K562 (cell line): ENCODE results near the gene SYNGR3. TPM values are rescaled to one million over a fixed set of nuclear protein-coding genes. Genes with fewer than 3 reads are reported as not detected.

ENCODE experiments used
- ADNP ChIP-seq: fragments of 200-800 bp; sonication (Bioruptor generic); IDR thresholded peaks from 2 replicates; pipeline ENCODE4 v1.6.1; 2016; ENCODE audit warnings: missing genetic modification characterization, missing compliant biosample characterization
- CBFA2T2 ChIP-seq: fragments of 450-650 bp; conservative IDR thresholded peaks from 2 replicates; pipeline ENCODE4 v1.6.1; 2017; ENCODE audit warnings: mild to moderate bottlenecking
- CREBBP ChIP-seq: IDR thresholded peaks from one replicate; pipeline ENCODE4 v1.6.1; 2012; ENCODE audit warnings: low read depth, mild to moderate bottlenecking, control low read depth, inconsistent platforms, low read length
- EP400 ChIP-seq: fragments of 450-650 bp; IDR thresholded peaks from 2 replicates; pipeline ENCODE4 v1.6.1; 2017; ENCODE audit warnings: antibody characterized with exemption, mild to moderate bottlenecking, moderate library complexity
- FOXA1 ChIP-seq: fragments of 450-650 bp; IDR thresholded peaks from 2 replicates; pipeline ENCODE4 v1.6.1; 2016; ENCODE audit warnings: mild to moderate bottlenecking, borderline replicate concordance
- HNRNPH1 ChIP-seq: fragments of 200-400 bp; formaldehyde crosslinking; optimal IDR thresholded peaks from 2 replicates; pipeline ENCODE3; 2017; ENCODE audit warnings: low read depth, mild to moderate bottlenecking, low read length, moderate library complexity
- MEF2A ChIP-seq: IDR thresholded peaks from 2 replicates; pipeline ENCODE4 v1.6.1; 2011; ENCODE audit warnings: low read depth, mild to moderate bottlenecking, low read length, moderate library complexity; ENCODE audit not compliant: control insufficient read depth
- PHF20 ChIP-seq: fragments of 450-650 bp; IDR thresholded peaks from 2 replicates; pipeline ENCODE4 v1.6.1; 2018; ENCODE audit not compliant: partially characterized antibody
- PHF21A ChIP-seq: fragments of 450-650 bp; IDR thresholded peaks from 2 replicates; pipeline ENCODE4 v1.6.1; 2017; ENCODE audit warnings: low read depth, borderline replicate concordance
- PKNOX1 ChIP-seq: fragments of 450-650 bp; IDR thresholded peaks from 2 replicates; pipeline ENCODE4 v1.6.1; 2016
- POU5F1 ChIP-seq: fragments of 150-350 bp; IDR thresholded peaks from 2 replicates; pipeline ENCODE4 v1.6.1; 2014; ENCODE audit warnings: borderline replicate concordance, low read length, low read depth, mild to moderate bottlenecking; ENCODE audit not compliant: partially characterized antibody
- RBM22 ChIP-seq: fragments of 200-400 bp; formaldehyde crosslinking; IDR thresholded peaks from 2 replicates; pipeline ENCODE4 v1.6.1; 2018; ENCODE audit warnings: low read length, low read depth; ENCODE audit not compliant: poor library complexity, severe bottlenecking
- SIN3A ChIP-seq, 2 experiments: fragments of 150-350 bp in 1 of 2; IDR thresholded peaks; 2 replicates each; pipeline ENCODE4 v1.6.1; 2011 to 2016; ENCODE audit warnings: borderline replicate concordance in 2 of 2, low read depth in 2 of 2, low read length in 2 of 2, mild to moderate bottlenecking in 2 of 2, moderate library complexity in 2 of 2; ENCODE audit not compliant: control insufficient read depth in 1 of 2
- SNRNP70 ChIP-seq: fragments of 200-400 bp; formaldehyde crosslinking; optimal IDR thresholded peaks from 2 replicates; pipeline ENCODE3; 2017; ENCODE audit warnings: low read depth, low read length
- SRSF3 ChIP-seq: fragments of 200-400 bp; formaldehyde crosslinking; IDR thresholded peaks from 2 replicates; pipeline ENCODE4 v1.6.1; 2016; ENCODE audit warnings: mild to moderate bottlenecking, low read length, moderate library complexity; ENCODE audit not compliant: insufficient read depth
- SRSF9 ChIP-seq: fragments of 200-400 bp; formaldehyde crosslinking; IDR thresholded peaks from 2 replicates; pipeline ENCODE4 v1.6.1; 2017; ENCODE audit warnings: low read depth, low read length, borderline replicate concordance
- THRAP3 ChIP-seq: fragments of 450-650 bp; IDR thresholded peaks from 2 replicates; pipeline ENCODE4 v1.6.1; 2016; ENCODE audit warnings: mild to moderate bottlenecking, inconsistent platforms, borderline replicate concordance
- ZEB2 ChIP-seq: fragments of 450-650 bp; IDR thresholded peaks from 2 replicates; pipeline ENCODE4 v1.6.1; 2016
- ZKSCAN8 ChIP-seq: fragments of 200-800 bp; sonication (Bioruptor generic); IDR thresholded peaks from 2 replicates; pipeline ENCODE4 v1.6.1; 2016; ENCODE audit warnings: missing genetic modification characterization, missing compliant biosample characterization
- ZNF184 ChIP-seq: sonication (generic); formaldehyde crosslinking; IDR thresholded peaks from 2 replicates; pipeline ENCODE4 v1.5.0; 2020; ENCODE audit warnings: missing genetic modification reagents
- ZNF77 ChIP-seq: fragments of 250-450 bp; sonication (Bioruptor Pico); IDR thresholded peaks from 2 replicates; pipeline ENCODE4 v1.5.0; 2020
- polyA plus RNA-seq, 8 experiments: library from polyadenylated mRNA; depleted of rRNA in 4 of 8; stranded (reverse) in 5 of 8; unstranded in 3 of 8; fragments of >200 nt; fragmentation: Nextera tagmentation in 2 of 8; fragmentation: Illumina TruSeq in 1 of 8; extraction: Ambion mirVana in 2 of 8; extraction: Trizol in 1 of 8; gene quantifications; 2 replicates each; pipeline versions ENCODE4 v1.2.1 to v1.2.3, GENCODE V29; 2011 to 2014; ENCODE audit warnings: inconsistent platforms in 1 of 8, missing spikeins in 1 of 8
- total RNA-seq, 7 experiments: library from RNA; depleted of rRNA in 6 of 7; stranded (reverse); fragments of >200 nt in 6 of 7; fragmentation: Illumina TruSeq in 2 of 7; extraction: Trizol in 2 of 7; gene quantifications; 2 replicates each; pipeline versions ENCODE4 v1.2.1 to v1.2.3, GENCODE V29; 2011 to 2021; ENCODE audit warnings: low replicate concordance in 1 of 7
- TF ChIP-seq, protein P1 (sequence below): fragments of 250-450 bp; sonication (Bioruptor Pico); IDR thresholded peaks from 2 replicates; pipeline ENCODE4 v1.4.0; 2020; ENCODE audit warnings: mild to moderate bottlenecking, moderate library complexity, borderline replicate concordance
- TF ChIP-seq, protein P2 (sequence below), 2 experiments: IDR thresholded peaks in 1 of 2; conservative IDR thresholded peaks in 1 of 2; 2 replicates each; pipeline ENCODE4 v1.6.1; 2016; ENCODE audit warnings: low read depth in 2 of 2, mild to moderate bottlenecking in 1 of 2, missing compliant biosample characterization in 1 of 2, missing genetic modification characterization in 1 of 2, moderate library complexity in 1 of 2

SYNGR3 gene
- total and polyA plus RNA-seq, 9 of the 15 experiments (the other 6 are each of a cell fraction or from before 2014, with no cell fraction given), result 3.7 to 69.2 (median 36.3) TPM

DNA sequence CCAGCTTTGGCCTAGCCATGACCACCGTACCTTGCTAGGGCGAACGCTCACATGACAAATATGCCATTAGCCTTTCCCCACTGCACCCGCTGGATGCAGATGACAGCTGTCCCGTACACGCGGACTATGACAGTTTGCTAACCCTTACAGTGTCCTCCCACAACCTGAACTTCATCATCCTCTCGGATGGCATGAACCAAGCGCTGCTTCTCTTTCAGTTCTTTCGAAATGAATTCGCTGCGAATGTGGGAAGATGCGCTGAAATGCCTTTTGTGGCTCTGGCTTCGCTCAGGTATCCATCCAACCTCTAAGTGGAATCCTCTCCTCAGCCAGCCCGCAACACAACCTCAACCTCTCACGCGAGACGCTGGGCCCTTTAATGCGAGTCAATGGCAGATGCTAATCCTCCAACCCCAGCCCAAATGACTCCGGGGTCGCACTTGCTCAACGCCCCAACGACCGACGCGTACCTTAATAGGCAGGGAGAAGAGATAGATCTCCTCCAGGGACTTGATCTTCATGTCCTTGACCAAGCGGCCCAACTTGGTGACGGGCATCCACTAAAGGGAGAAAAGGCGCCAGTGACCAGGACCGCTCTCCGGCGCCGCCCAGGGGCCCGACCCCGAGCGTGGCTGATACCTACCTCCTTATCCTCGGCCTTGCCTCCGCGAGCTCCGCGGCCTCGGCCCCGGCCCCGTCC is 25.8 kb upstream of the SYNGR3 start (continued):
- TF ChIP-seq PHF20 (no peak), RBM22 (no peak), EP400 (no peak), CREBBP (no peak), ZEB2 (no peak), SRSF9 (no peak), POU5F1 (no peak), ZKSCAN8 (CRISPR knock-in tag) (no peak), MEF2A (no peak), PKNOX1 (no peak), HNRNPH1 (no peak), PHF21A (no peak), ADNP (tag) (no peak), FOXA1 (no peak), CBFA2T2 (no peak), ZNF77 (CRISPR knock-in tag) (no peak), ZNF184 (CRISPR knock-in tag) (no peak), SNRNP70 (peak; percentile 98), SIN3A (IDR thresholded peaks at IDR 0.05; ENCODE audit: borderline replicate concordance in 2 of 2, control insufficient read depth in 1 of 2, low read depth in 2 of 2, low read length in 2 of 2) (peak; percentile 72 to 93; a peak in 3 of 4 replicates), THRAP3 (0 out of 2 replicates have a peak, but pooled peaks have one; percentile 43), SRSF3 (peak; percentile 86; the same call in 1 of the 2 replicates)
- TF ChIP-seq, protein P1, sequence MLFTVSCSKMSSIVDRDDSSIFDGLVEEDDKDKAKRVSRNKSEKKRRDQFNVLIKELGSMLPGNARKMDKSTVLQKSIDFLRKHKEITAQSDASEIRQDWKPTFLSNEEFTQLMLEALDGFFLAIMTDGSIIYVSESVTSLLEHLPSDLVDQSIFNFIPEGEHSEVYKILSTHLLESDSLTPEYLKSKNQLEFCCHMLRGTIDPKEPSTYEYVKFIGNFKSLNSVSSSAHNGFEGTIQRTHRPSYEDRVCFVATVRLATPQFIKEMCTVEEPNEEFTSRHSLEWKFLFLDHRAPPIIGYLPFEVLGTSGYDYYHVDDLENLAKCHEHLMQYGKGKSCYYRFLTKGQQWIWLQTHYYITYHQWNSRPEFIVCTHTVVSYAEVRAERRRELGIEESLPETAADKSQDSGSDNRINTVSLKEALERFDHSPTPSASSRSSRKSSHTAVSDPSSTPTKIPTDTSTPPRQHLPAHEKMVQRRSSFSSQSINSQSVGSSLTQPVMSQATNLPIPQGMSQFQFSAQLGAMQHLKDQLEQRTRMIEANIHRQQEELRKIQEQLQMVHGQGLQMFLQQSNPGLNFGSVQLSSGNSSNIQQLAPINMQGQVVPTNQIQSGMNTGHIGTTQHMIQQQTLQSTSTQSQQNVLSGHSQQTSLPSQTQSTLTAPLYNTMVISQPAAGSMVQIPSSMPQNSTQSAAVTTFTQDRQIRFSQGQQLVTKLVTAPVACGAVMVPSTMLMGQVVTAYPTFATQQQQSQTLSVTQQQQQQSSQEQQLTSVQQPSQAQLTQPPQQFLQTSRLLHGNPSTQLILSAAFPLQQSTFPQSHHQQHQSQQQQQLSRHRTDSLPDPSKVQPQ (CRISPR knock-in tag), result no peak
- TF ChIP-seq, protein P2, sequence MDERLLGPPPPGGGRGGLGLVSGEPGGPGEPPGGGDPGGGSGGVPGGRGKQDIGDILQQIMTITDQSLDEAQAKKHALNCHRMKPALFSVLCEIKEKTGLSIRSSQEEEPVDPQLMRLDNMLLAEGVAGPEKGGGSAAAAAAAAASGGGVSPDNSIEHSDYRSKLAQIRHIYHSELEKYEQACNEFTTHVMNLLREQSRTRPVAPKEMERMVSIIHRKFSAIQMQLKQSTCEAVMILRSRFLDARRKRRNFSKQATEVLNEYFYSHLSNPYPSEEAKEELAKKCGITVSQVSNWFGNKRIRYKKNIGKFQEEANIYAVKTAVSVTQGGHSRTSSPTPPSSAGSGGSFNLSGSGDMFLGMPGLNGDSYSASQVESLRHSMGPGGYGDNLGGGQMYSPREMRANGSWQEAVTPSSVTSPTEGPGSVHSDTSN (CRISPR knock-in tag; IDR thresholded peaks at IDR 0.05; ENCODE audit: low read depth), result no peak
- TF ChIP-seq, protein P2 (tag; conservative IDR thresholded peaks at IDR 0.05; ENCODE audit: low read depth), result no peak
